ENCODE data around the gene LDHAL6A. TPM values are rescaled to one million over a fixed set of nuclear protein-coding genes. Genes with fewer than 3 reads are reported as not detected.

The LDHAL6A gene
- total RNA-seq, 1 donor from 2014 or later, result 0.82 TPM

Other genes starting within 250 kb of the LDHAL6A start
- gene SAA4, start 219.1 kb upstream of the LDHAL6A start, total RNA-seq, result not detected
- gene SAA2, start 207.2 kb upstream of the LDHAL6A start, total RNA-seq, result 0.41 TPM
- gene SAA1, start 189.6 kb upstream of the LDHAL6A start, total RNA-seq, result not detected
- 191 TPM for gene HPS5, start 133.7 kb upstream of the LDHAL6A start, total RNA-seq
- gene GTF2H1, start 133.3 kb upstream of the LDHAL6A start, total RNA-seq, result 69.7 TPM
- gene LDHA, start 61.3 kb upstream of the LDHAL6A start, total RNA-seq, result 121 TPM
- not detected for gene LDHC, start 43.5 kb upstream of the LDHAL6A start, total RNA-seq
- gene TSG101, start 71.1 kb downstream of the LDHAL6A start, total RNA-seq, result 83.6 TPM
- 17.5 TPM for gene UEVLD, start 132.9 kb downstream of the LDHAL6A start, total RNA-seq
- gene MISFA, start 143.9 kb downstream of the LDHAL6A start, total RNA-seq, result 1.2 TPM
- gene SPTY2D1, start 178.5 kb downstream of the LDHAL6A start, total RNA-seq, result 10.2 TPM
- 4.9 TPM for gene TMEM86A, start 242.9 kb downstream of the LDHAL6A start, total RNA-seq